Stimulated activated CD4-positive, alpha-beta T cell treated with anti-CD3 and anti-CD28 coated beads, Interleukin-2, amount 100 ng/mL, for 24 hours (primary cell): Measurements from ENCODE around the gene POU2AF2.

Experiments used
- DNase-seq, 2 donors: peaks; one replicate each; pipeline ENCODE4 v3.0.0-alpha.2; 2020

Gene POU2AF2

GRCh38 chr11:111334532-111335502 is 89.3 kb downstream of the POU2AF2 start:
- no peak for DNase-seq

GRCh38 chr11:111335549-111335948 is 90.0 kb downstream of the POU2AF2 start:
- DNase-seq, result no peak
